ENCODE measurements around the gene TYSND1.
"Not testable (repeated sequence)": the region's sequence is repeated elsewhere in the genome, so short reads cannot be mapped to it uniquely, and the experiment has no call there.

The TYSND1 gene

GRCh38 chr10:70163448-70163847, 16.9 kb upstream of the TYSND1 start:
- DNase-seq, result no peak

- peak; percentile 31 for DNase-seq
Observed at GRCh38 chr10:70162892-70163201, 16.3 kb upstream of the TYSND1 start.

GRCh38 chr10:70162151-70162891, 15.8 kb upstream of the TYSND1 start:
- no peak for DNase-seq

- DNase-seq, result no peak
Observed at GRCh38 chr10:70160798-70161197, 14.3 kb upstream of the TYSND1 start.

GRCh38 chr10:70159366-70159765, 12.9 kb upstream of the TYSND1 start:
- not testable (repeated sequence) for DNase-seq

- DNase-seq, result no peak
Observed at GRCh38 chr10:70158113-70158512, 11.6 kb upstream of the TYSND1 start.

- DNase-seq, result no peak
Observed at GRCh38 chr10:70155255-70155838, 8.8 kb upstream of the TYSND1 start.

- no peak for DNase-seq
Observed at GRCh38 chr10:70148516-70148915, 2.0 kb upstream of the TYSND1 start.

GRCh38 chr10:70147259-70147625, 742 bp upstream of the TYSND1 start:
- DNase-seq, result no peak

GRCh38 chr10:70145666-70146488, 623 bp downstream of the TYSND1 start:
- DNase-seq, result peak; percentile 64

- no peak for DNase-seq
Observed at GRCh38 chr10:70145166-70145665, 1.3 kb downstream of the TYSND1 start.

GRCh38 chr10:70144372-70145110, 2.0 kb downstream of the TYSND1 start:
- no peak for DNase-seq

GRCh38 chr10:70142555-70142954, 3.9 kb downstream of the TYSND1 start:
- DNase-seq, result no peak

GRCh38 chr10:70140297-70140696, 6.2 kb downstream of the TYSND1 start:
- no peak for DNase-seq

- DNase-seq, result no peak
Observed at GRCh38 chr10:70139997-70140250, 6.6 kb downstream of the TYSND1 start.

GRCh38 chr10:70139151-70139996, 7.1 kb downstream of the TYSND1 start:
- DNase-seq, result no peak

GRCh38 chr10:70137927-70138883, 8.3 kb downstream of the TYSND1 start:
- no peak for DNase-seq

GRCh38 chr10:70137135-70137534, 9.4 kb downstream of the TYSND1 start:
- no peak for DNase-seq

- DNase-seq, result no peak
Observed at GRCh38 chr10:70135684-70136083, 10.8 kb downstream of the TYSND1 start.

- DNase-seq, result no peak
Observed at GRCh38 chr10:70135046-70135445, 11.5 kb downstream of the TYSND1 start.

Data from CD4-positive, alpha-beta T cell treated with Interferon gamma for 1 hour (primary cell).